Measurements from ENCODE around the gene MYO18A.

The MYO18A gene

GRCh38 chr17:29042679-29043538, 137.3 kb downstream of the MYO18A start, which contains the start of gene PIPOX:
PIPOX (plus strand) TSS chr17:29043141; CDS start chr17:29043226, 85 bp downstream.
- H3K4me1 ChIP-seq (ENCODE audit: control insufficient read depth in 1 of 2, insufficient read depth in 2 of 2, low read length in 2 of 2): no peaks in the 10 kb centered on the region
- no peak within 1 kb of the TSS for H3K4me3 ChIP-seq (ENCODE audit: low read depth in 1 of 2, low read length in 2 of 2)

GRCh38 chr17:29042026-29042678, 138.0 kb downstream of the MYO18A start:
- Histone ChIP-seq H3K27ac (ENCODE audit: low read length) (no peak overlapping the region), H3K9me3 (ENCODE audit: control insufficient read depth in 1 of 2, low read length in 2 of 2) (no peaks in the 10 kb centered on the region), H3K27me3 (ENCODE audit: low read depth, low read length) (no peaks in the 10 kb centered on the region), H3K4me1 (ENCODE audit: control insufficient read depth in 1 of 2, insufficient read depth in 2 of 2, low read length in 2 of 2) (no peaks in the 10 kb centered on the region), H3K36me3 (ENCODE audit: control insufficient read depth in 1 of 2, insufficient read depth in 2 of 2, low read length in 2 of 2) (no peaks in the 10 kb centered on the region), H3K4me3 (ENCODE audit: low read depth in 1 of 2, low read length in 2 of 2) (no peak overlapping the region)

More at GRCh38 chr17:29042679-29043538, 137.3 kb downstream of the MYO18A start, which contains the start of gene PIPOX:
- no peaks in the 10 kb centered on the region for H3K36me3 ChIP-seq (ENCODE audit: control insufficient read depth in 1 of 2, insufficient read depth in 2 of 2, low read length in 2 of 2)
- H3K9me3 ChIP-seq (ENCODE audit: control insufficient read depth in 1 of 2, low read length in 2 of 2): no peaks in the 10 kb centered on the region
- H3K27me3 ChIP-seq (ENCODE audit: low read depth, low read length): no peaks in the 10 kb centered on the region
- H3K27ac ChIP-seq (ENCODE audit: low read length): peak within 1 kb of the TSS; percentile 31

GRCh38 chr17:29041571-29041970, 138.6 kb downstream of the MYO18A start:
- H3K4me3 ChIP-seq (ENCODE audit: low read depth in 1 of 2, low read length in 2 of 2): no peak overlapping the region
- H3K36me3 ChIP-seq (ENCODE audit: control insufficient read depth in 1 of 2, insufficient read depth in 2 of 2, low read length in 2 of 2): no peaks in the 10 kb centered on the region
- no peaks in the 10 kb centered on the region for H3K4me1 ChIP-seq (ENCODE audit: control insufficient read depth in 1 of 2, insufficient read depth in 2 of 2, low read length in 2 of 2)
- no peaks in the 10 kb centered on the region for H3K27me3 ChIP-seq (ENCODE audit: low read depth, low read length)
- no peak overlapping the region for H3K27ac ChIP-seq (ENCODE audit: low read length)
- H3K9me3 ChIP-seq (ENCODE audit: control insufficient read depth in 1 of 2, low read length in 2 of 2): no peaks in the 10 kb centered on the region

- H3K27ac ChIP-seq (ENCODE audit: low read length): no peak overlapping the region
Measured at GRCh38 chr17:29041091-29041490, 139.1 kb downstream of the MYO18A start.

GRCh38 chr17:29039764-29040598, 140.2 kb downstream of the MYO18A start:
- no peak overlapping the region for H3K27ac ChIP-seq (ENCODE audit: low read length)

More at GRCh38 chr17:29041091-29041490, 139.1 kb downstream of the MYO18A start:
- no peaks in the 10 kb centered on the region for H3K36me3 ChIP-seq (ENCODE audit: control insufficient read depth in 1 of 2, insufficient read depth in 2 of 2, low read length in 2 of 2)
- no peak overlapping the region for H3K4me3 ChIP-seq (ENCODE audit: low read depth in 1 of 2, low read length in 2 of 2)
- no peaks in the 10 kb centered on the region for H3K9me3 ChIP-seq (ENCODE audit: control insufficient read depth in 1 of 2, low read length in 2 of 2)
- no peaks in the 10 kb centered on the region for H3K27me3 ChIP-seq (ENCODE audit: low read depth, low read length)
- no peaks in the 10 kb centered on the region for H3K4me1 ChIP-seq (ENCODE audit: control insufficient read depth in 1 of 2, insufficient read depth in 2 of 2, low read length in 2 of 2)

GRCh38 chr17:29038085-29038795, 142.0 kb downstream of the MYO18A start:
- Histone ChIP-seq H3K27me3 (ENCODE audit: low read depth, low read length) (no peaks in the 10 kb centered on the region), H3K4me3 (ENCODE audit: low read depth in 1 of 2, low read length in 2 of 2) (no peak overlapping the region), H3K36me3 (ENCODE audit: control insufficient read depth in 1 of 2, insufficient read depth in 2 of 2, low read length in 2 of 2) (no peaks in the 10 kb centered on the region), H3K9me3 (ENCODE audit: control insufficient read depth in 1 of 2, low read length in 2 of 2) (peaks cover 9 to 15% of the 10 kb centered on the region in 2 donors), H3K4me1 (ENCODE audit: control insufficient read depth in 1 of 2, insufficient read depth in 2 of 2, low read length in 2 of 2) (no peaks in the 10 kb centered on the region), H3K27ac (ENCODE audit: low read length) (no peak overlapping the region)

More at GRCh38 chr17:29039764-29040598, 140.2 kb downstream of the MYO18A start:
- no peak overlapping the region for H3K4me3 ChIP-seq (ENCODE audit: low read depth in 1 of 2, low read length in 2 of 2)
- H3K27me3 ChIP-seq (ENCODE audit: low read depth, low read length): no peaks in the 10 kb centered on the region
- peaks cover 0 to 2% of the 10 kb centered on the region in 2 donors for H3K9me3 ChIP-seq (ENCODE audit: control insufficient read depth in 1 of 2, low read length in 2 of 2)
- no peaks in the 10 kb centered on the region for H3K4me1 ChIP-seq (ENCODE audit: control insufficient read depth in 1 of 2, insufficient read depth in 2 of 2, low read length in 2 of 2)
- H3K36me3 ChIP-seq (ENCODE audit: control insufficient read depth in 1 of 2, insufficient read depth in 2 of 2, low read length in 2 of 2): no peaks in the 10 kb centered on the region

GRCh38 chr17:29037739-29038084, 142.5 kb downstream of the MYO18A start:
- Histone ChIP-seq H3K36me3 (ENCODE audit: control insufficient read depth in 1 of 2, insufficient read depth in 2 of 2, low read length in 2 of 2) (no peaks in the 10 kb centered on the region), H3K4me1 (ENCODE audit: control insufficient read depth in 1 of 2, insufficient read depth in 2 of 2, low read length in 2 of 2) (no peaks in the 10 kb centered on the region), H3K9me3 (ENCODE audit: control insufficient read depth in 1 of 2, low read length in 2 of 2) (peaks cover 9 to 15% of the 10 kb centered on the region in 2 donors), H3K4me3 (ENCODE audit: low read depth in 1 of 2, low read length in 2 of 2) (no peak overlapping the region), H3K27ac (ENCODE audit: low read length) (no peak overlapping the region), H3K27me3 (ENCODE audit: low read depth, low read length) (no peaks in the 10 kb centered on the region)

- Histone ChIP-seq H3K4me3 (ENCODE audit: low read depth in 1 of 2, low read length in 2 of 2) (no peak overlapping the region), H3K27me3 (ENCODE audit: low read depth, low read length) (no peaks in the 10 kb centered on the region), H3K4me1 (ENCODE audit: control insufficient read depth in 1 of 2, insufficient read depth in 2 of 2, low read length in 2 of 2) (no peaks in the 10 kb centered on the region), H3K9me3 (ENCODE audit: control insufficient read depth in 1 of 2, low read length in 2 of 2) (peaks cover 9 to 15% of the 10 kb centered on the region in 2 donors), H3K27ac (ENCODE audit: low read length) (no peak overlapping the region), H3K36me3 (ENCODE audit: control insufficient read depth in 1 of 2, insufficient read depth in 2 of 2, low read length in 2 of 2) (no peaks in the 10 kb centered on the region)
Measured at GRCh38 chr17:29036584-29036983, 143.6 kb downstream of the MYO18A start.

- no peak overlapping the region for H3K4me3 ChIP-seq (ENCODE audit: low read depth in 1 of 2, low read length in 2 of 2)
- H3K27ac ChIP-seq (ENCODE audit: low read length): no peak overlapping the region
- no peaks in the 10 kb centered on the region for H3K4me1 ChIP-seq (ENCODE audit: control insufficient read depth in 1 of 2, insufficient read depth in 2 of 2, low read length in 2 of 2)
- H3K9me3 ChIP-seq (ENCODE audit: control insufficient read depth in 1 of 2, low read length in 2 of 2): peaks cover 9 to 15% of the 10 kb centered on the region in 2 donors
- H3K36me3 ChIP-seq (ENCODE audit: control insufficient read depth in 1 of 2, insufficient read depth in 2 of 2, low read length in 2 of 2): no peaks in the 10 kb centered on the region
- H3K27me3 ChIP-seq (ENCODE audit: low read depth, low read length): no peaks in the 10 kb centered on the region
Measured at GRCh38 chr17:29034510-29034909, 145.7 kb downstream of the MYO18A start.

- Histone ChIP-seq H3K9me3 (ENCODE audit: control insufficient read depth in 1 of 2, low read length in 2 of 2) (peaks cover 9 to 15% of the 10 kb centered on the region in 2 donors), H3K4me1 (ENCODE audit: control insufficient read depth in 1 of 2, insufficient read depth in 2 of 2, low read length in 2 of 2) (no peaks in the 10 kb centered on the region), H3K27ac (ENCODE audit: low read length) (no peak overlapping the region), H3K4me3 (ENCODE audit: low read depth in 1 of 2, low read length in 2 of 2) (no peak overlapping the region), H3K27me3 (ENCODE audit: low read depth, low read length) (no peaks in the 10 kb centered on the region), H3K36me3 (ENCODE audit: control insufficient read depth in 1 of 2, insufficient read depth in 2 of 2, low read length in 2 of 2) (no peaks in the 10 kb centered on the region)
Measured at GRCh38 chr17:29032857-29033197, 147.4 kb downstream of the MYO18A start.
